OCI-M2 (cell line): ENCODE results near the gene ETFB.
"Not testable (repeated sequence)": the region's sequence is repeated elsewhere in the genome, so short reads cannot be mapped to it uniquely, and the experiment has no call there.

Experiments
- DNase-seq: peaks from one replicate; lab custom pipeline; 2025; ENCODE audit not compliant: unreplicated experiment; lab: John Stamatoyannopoulos, UW

Gene ETFB

DNA sequence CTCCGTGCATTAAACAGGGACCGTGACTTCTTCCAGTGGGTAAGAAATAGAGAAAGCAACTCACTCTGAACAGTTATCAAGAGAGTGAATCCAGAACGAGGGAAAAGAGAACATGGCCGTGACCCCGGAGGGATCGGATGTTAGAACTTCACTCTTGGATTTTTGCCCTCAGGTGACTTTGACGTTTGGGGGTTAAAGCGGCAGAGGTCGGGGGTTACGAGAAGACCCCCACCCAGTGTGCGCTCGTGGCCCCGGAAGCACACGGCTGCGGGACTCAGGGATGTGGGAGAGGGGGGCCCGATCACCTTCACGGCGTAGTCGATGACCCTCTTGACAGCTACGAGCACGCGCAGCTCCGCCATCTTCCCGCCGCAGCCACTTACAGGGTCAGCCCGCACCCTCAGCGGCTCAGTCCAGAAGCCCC lies at the start of gene ETFB:
TSS of gene ETFB (minus strand) at position 424 of the 424 bp plus-strand sequence. CDS start at position 362, 62 bp downstream.
- no peak for DNase-seq

GRCh38 chr19:51415187-51415586 lies 49.0 kb upstream of the ETFB start:
- no peak for DNase-seq

GRCh38 chr19:51410950-51411748 lies 45.0 kb upstream of the ETFB start:
- no peak for DNase-seq

DNA sequence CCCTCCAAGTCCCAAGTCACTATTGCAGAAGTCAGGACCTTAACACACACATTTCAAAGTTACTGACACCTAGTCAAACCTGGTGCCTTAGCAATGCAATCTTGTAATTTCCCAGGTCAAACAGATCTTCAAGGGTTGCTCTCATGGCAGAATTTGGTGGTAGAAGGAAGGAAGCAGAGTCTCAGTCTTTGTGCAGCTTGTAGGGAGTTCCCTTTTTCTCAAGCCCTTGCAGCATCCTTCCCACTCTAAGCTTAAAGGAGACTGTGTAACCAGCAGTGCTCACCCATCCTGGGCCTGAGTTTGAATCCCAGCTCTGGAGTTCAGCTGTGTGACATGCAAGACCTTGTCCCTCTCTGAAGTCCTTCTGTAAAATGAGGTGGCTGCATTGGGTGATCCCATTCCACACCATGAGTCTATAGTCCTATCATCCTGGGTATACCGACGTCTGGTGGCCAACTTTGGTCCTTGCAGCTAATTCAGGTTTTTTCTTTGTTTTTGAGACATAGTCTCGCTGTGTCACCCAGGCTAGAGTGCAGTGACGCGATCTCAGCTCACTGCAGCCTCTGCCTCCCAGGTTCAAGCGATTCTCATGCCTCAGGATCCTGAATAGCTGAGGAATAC lies 41.4 kb upstream of the ETFB start:
- no peak for DNase-seq

DNA sequence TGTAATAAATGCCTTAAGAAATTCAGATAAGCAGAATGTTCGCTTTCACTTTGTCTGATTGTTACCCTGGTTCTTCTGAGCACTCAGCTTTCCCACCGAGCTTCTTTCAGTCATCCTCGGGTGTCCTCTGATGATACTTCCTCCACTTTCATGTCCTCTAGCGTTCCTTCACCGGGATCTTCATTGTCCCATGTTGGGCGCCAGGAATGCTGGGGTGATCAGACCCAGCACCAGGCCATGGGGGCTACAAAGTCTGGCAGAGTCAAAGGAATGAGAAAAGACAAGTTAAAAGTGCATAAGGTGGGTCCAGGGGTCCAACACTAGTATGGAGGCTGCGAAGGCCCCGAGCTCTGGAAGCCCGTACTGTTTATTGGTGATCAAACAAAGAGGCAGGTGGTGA lies 35.9 kb upstream of the ETFB start:
- no peak for DNase-seq

GRCh38 chr19:51399936-51400335 lies 33.7 kb upstream of the ETFB start:
- DNase-seq: not testable (repeated sequence)

- DNase-seq: no peak
These were observed 33.0 kb upstream of the ETFB start for GRCh38 chr19:51399231-51399630.

DNA sequence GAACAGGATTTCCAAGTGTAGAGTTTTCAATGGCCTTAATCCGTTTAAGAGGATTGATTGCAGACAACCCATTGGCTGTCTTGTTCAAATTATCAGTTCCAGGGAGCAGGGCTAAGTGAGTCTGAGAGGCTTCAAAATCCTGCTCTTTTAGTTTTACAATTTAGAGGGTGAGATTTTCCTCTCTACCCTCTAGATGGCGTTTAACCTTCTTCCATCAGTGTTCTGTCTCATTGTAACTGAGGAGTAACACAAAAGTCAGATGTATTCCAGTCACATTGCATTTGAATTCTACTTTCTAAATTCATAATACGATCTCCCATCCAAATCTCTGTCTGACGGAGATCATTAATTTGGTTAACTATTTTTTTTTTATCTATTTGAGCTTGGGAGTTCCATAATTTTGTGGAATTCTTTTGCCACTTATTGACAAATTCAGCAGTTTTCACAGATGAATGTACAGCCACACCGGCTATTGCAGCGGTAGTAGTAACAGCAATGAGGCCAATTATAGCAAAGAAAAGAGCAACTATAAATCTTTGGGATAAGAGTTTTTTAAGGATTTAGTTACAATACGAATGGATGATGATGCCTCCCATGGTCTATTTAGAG lies 32.0 kb upstream of the ETFB start:
- no peak for DNase-seq

DNA sequence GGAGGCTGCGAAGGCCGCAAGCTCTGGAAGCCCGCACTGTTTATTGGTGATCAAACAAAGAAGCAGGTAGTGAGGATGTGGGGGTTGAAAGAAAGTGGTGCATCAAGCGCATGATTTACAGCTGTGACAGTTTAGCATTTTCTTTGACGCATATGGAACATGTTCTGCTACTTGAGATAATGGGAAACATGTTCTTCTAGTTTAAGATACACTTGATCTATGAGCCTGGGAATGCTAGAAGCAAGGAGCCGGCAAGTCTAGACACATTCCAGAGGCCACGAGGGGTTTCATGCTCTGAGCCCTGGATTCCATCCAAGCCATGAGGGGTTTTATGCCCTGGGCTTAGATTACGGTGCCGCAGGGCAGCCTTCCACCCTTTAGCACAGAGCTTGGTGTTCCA lies 31.3 kb upstream of the ETFB start:
- DNase-seq: not testable (repeated sequence)

DNA sequence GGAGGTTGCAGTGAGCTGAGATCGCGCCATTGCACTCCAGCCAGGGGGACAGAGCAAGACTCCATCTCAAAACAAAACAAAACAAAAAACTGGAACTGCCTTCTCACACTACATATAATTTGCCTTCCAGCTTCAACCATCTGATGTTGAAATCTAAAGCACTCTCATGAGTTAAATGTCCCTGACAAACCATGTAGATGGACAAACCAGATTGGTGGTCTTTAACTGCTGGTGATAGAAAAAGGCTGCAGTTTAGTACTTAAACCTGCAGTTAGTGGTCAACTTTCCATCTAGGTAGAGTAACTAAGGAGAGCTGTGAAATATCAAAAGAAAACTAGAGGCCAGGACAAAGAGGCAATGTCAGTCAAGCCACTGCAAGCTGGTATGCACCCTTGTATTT lies 30.0 kb upstream of the ETFB start:
- DNase-seq: no peak

DNA sequence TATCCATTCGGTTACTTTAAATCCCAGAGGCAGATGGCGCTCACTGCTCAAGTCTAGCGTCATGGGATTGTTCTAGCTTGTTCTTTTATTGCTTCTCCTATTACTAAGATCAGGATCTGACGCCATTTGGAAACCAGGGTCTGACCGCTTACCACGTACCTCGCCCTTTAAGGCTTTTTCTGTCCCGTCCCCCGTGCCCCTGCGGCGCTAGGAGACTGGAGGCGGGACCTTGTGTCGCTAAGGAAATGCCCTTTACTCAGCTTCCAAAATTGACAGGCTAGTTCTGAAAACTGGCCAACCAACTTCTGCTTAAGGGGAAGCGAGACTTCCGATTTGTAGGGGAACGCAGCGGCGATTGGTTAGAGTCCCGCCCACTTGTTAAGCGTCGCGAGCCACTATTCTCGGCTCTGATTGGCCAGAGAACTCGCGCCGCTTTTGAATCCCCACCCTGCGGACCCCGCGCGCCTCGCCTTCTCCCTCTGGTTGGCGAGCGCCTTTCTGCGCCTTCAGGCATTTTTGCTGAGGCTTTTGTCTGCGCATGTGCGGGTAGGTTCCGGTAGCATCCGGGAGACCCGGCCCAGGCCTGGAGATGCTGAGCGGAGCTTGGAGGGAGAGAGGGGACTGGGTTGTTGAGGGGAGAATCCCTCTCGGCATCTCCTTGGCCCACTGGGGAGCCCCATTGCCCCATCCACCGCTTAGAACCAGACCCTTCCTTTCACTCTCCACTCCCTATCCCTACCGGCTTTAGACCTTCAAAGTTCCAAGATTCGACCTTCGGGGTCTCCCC lies 28.1 kb upstream of the ETFB start:
- peak; percentile 99 for DNase-seq

- DNase-seq: no peak
These were observed 26.5 kb upstream of the ETFB start for GRCh38 chr19:51392701-51393100.

- no peak for DNase-seq
These were observed 25.0 kb upstream of the ETFB start for GRCh38 chr19:51391073-51391611.

DNA sequence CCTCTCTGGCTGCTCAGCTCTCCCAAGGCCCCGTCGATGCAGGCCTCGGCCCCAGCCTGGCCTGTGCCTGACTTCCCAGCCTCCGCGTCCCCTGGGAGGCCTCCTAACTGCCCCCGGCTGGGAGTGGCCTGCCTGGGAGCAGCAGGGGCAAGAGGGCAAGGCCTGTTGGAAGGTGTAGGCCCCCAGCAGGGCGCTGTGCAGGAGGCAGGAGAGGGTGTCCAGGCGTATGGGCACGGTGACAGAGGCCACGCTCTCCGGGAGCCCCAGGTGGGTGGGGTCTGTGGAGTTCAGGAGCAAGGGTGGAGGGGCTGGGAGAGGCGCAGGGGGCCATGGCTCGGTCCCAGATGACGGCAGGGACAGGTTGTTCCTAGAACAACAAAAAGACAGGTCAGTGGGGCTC lies 23.0 kb upstream of the ETFB start:
- no peak for DNase-seq

GRCh38 chr19:51387924-51388389 lies 21.8 kb upstream of the ETFB start, which contains the start of gene LIM2:
Gene LIM2 (minus strand): TSS chr19:51387974. CDS start chr19:51387443, 531 bp downstream.
- no peak for DNase-seq

DNA sequence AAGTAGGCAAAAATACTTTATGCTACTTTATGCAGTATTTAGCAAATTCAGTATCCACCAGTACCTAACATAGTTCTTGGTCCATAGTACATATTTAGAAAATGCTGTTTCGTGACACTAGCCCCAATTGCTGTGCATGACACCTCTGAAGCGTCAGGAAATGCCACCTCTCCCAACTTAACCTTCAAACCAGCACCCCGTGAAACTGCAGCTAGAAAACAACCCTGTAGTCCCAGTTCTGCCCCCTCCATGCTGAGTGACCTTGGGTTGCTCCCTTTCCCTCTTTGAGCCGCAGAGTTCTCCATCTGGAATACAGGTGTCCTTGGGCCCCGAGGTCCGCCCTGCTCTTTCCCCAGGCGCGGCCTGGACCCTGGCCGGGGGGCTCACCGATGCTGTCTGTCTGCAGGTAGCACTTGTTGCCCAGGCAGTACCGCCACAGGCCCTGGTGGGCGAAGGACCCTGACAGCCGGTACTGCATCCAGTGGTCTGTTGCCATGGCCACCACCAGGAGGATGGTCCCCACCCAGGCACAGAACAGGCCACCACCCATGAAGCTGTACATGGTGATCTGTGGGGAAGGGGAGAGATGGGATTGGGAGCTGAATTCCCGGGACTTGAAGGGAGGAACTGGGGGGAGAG lies 20.8 kb upstream of the ETFB start:
- DNase-seq: no peak

- DNase-seq: no peak
These were observed 15.8 kb upstream of the ETFB start for GRCh38 chr19:51382004-51382403.

DNA sequence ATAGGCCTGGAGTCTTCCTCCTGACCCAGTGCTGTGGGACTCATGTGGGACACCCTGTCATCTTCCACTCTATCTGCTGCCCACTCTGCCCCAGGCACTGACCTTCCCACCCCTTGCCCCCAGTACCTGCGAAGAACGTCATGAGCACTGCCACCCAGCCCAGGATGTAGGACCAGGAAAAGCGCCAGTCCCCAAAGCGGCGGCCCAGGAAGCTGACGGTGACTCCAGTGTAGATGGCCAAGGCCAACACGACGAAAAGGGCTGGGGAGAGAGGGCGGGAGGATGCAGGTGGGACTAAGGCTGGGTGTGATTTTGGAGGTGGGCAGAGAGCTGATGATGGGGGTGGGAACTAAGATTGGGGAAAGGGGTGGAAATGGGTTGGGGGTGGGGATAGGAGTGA lies 14.2 kb upstream of the ETFB start:
- DNase-seq: no peak

DNA sequence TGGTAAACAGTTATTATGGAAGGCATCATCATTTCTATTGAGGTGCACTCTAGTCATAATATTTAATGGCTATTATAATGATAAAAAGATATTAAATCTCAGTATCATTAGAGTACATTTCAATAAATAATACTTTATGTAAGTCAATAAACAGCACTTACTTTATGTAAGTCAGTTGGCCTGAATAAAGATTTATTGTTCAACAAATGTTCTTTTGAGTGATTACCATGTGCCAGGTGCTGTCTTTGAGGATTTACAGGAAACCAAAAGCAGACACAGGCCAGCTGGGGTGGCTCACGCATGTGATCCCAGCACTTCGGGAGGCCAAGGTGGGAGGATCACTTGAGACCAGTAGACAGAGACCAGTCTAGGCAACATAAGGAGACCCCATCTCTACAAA lies 11.2 kb upstream of the ETFB start:
- DNase-seq: no peak

DNA sequence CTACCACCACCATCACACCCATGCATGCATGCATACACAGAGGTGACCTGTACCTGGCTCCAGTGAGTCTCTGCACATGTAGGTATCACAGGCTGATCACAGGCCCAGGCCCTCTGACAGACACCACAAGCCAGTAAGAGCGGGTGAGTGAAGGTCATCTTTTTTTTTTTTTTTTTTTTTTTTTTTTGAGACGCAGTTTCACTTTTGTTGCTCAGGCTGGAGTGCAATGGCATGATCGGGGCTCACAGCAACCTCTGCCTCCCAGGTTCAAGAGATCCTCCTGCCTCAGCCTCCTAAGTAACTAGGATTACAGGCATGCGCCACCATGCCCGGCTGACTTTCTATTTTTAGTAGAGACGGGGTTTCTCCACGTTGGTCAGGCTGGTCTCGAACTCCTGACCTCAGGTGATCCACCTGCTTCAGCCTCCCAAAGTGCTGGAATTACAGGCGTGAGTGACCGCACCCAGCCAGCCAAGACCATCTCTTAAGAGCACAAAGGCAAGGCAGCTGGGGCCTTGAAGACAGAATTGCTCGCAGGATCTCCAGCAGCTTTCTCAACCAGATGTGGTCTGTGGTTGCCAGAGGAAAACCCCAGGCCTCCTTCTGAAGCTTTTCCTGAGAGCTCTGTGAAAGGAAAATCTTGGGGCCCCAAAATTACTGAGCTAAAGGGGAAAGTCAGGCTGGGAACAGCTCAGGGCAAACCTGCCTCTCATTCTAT lies 9.5 kb upstream of the ETFB start:
- DNase-seq: no peak
